ENCODE results near the gene RERGL. TPM values are rescaled to one million over a fixed set of nuclear protein-coding genes. Genes with fewer than 3 reads are reported as not detected.
"Not testable (repeated sequence)": the region's sequence is repeated elsewhere in the genome, so short reads cannot be mapped to it uniquely, and the experiment has no call there.

RERGL gene
- not detected in 2 replicates for total RNA-seq

DNA sequence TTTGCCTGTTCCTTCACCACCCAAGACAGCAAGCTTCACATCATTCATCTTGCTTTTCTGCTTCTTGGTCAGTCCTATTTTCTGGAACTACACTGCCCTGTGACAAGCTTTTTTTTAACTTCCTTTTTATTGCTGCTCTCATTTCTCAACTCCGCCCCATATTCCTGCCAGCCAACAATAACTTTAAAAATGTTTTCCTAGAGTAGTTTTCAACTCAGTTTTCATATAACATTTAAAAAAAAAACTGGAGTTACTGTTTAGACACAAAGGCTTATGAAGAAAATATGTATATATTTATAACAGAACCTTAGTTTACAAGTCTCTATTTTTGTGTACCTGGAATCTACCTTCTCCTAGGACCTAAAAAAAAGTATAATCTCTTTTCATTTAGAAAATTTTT is at the start of gene RERGL:
Gene RERGL, minus strand, starts transcription at position 101 of the 400 bp plus-strand sequence. Its CDS starts 53 bp downstream, at position 48.
- no peak for DNase-seq (ENCODE audit: low read depth, low spot score)

GRCh38 chr12:18139254-18139653 is 49.3 kb upstream of the RERGL start:
- no peak for DNase-seq (ENCODE audit: low read depth, low spot score)

- DNase-seq (ENCODE audit: low read depth, low spot score) = no peak
Observed at GRCh38 chr12:18135509-18135908, 45.5 kb upstream of the RERGL start.

GRCh38 chr12:18135086-18135485 is 45.1 kb upstream of the RERGL start:
- DNase-seq (ENCODE audit: low read depth, low spot score) = no peak

DNA sequence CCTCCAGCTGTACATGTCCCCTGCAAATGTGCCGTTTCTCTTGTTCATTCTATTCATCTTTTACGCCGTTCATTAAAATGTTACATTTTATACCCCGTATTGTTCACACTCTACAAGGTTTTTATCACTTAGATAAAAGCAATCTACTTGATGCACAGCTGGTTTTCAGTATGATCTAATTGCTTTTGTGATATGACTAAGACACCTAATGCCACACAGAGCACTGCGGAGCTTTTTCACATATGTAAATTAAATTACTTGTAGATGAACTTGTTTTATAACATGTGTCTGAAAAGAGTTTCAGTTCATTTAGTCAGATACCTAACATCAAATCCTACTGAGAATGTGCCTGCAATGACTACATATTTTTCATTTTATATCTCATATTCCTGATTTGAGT is 40.9 kb upstream of the RERGL start:
- no peak for DNase-seq (ENCODE audit: low read depth, low spot score)

GRCh38 chr12:18123707-18124106 is 33.7 kb upstream of the RERGL start:
- no peak for DNase-seq (ENCODE audit: low read depth, low spot score)

GRCh38 chr12:18120899-18121298 is 30.9 kb upstream of the RERGL start:
- no peak for DNase-seq (ENCODE audit: low read depth, low spot score)

DNA sequence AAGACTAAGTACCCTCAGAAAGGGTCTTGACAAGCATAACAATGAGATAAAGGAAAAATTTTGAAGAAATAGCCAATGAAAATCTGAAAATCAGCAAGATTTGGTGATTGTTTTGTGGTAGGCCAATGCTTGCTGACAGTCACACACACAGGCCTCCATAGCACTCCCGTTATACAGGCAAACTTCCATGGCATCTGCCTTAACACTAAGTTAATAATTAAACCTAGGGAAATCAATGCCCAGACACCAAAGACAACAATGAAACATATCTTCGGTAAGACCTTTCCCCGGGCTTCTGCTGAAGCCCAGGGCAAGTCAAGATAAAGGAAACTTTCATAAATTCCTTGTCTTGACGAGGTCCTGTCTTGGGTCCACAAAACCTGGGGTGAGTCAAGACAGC is 18.6 kb upstream of the RERGL start:
- no peak for DNase-seq (ENCODE audit: low read depth, low spot score)

GRCh38 chr12:18103624-18104023 is 13.6 kb upstream of the RERGL start:
- DNase-seq (ENCODE audit: low read depth, low spot score) = no peak

DNA sequence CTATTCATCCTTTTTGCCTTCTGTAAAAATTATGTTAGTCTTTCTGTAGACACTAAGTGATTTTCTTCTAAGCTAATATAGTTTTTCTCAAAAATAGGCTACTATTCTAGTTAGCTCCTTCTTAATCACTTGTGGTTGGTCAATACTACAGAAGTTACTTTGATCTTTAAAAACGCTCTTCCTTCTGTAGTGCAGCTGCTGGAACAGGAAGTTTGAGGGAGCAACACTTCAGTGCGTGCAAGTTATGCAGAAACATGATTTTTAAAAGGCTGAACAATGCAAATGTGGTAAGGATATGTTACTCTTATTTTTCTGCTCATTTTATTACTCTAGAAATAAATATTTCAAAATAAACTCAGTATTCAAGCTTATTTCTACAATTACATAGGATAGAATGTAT is 11.1 kb upstream of the RERGL start:
- no peak for DNase-seq (ENCODE audit: low read depth, low spot score)

GRCh38 chr12:18084080-18084479 is 5.9 kb downstream of the RERGL start:
- DNase-seq (ENCODE audit: low read depth, low spot score) = no peak

DNA sequence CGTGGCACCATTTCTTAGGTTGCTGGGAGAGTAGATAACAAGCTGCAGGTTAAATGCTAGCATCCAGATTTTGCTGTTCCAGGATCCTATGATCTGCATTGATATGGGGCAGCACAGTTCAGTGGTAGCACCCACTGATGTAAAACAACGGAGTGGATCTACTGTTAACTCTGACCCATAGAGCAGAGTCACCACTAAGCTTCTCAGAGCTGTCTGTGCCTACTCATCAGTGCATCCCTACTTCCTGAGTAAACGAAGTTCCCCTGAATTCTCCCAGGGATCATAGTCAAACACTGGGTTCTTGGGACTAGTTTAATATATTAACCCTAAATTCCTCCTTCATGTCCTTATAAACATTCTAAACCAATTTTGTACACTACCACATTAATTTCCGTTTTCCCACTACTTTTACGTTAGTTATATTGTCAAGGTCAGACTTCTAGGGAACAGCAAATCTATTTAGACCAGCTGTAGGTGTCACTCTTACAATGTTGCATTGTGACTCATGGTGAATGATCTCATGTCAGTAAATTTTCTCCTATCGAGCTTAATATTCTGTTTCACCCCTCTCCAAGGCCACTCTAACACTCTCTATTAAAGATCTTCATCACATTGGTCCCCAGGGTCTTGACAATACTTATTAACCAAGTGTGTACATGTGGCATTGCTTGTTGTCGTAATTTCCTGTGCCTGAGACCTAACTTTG is 10.3 kb downstream of the RERGL start:
- DNase-seq (ENCODE audit: low read depth, low spot score) = no peak

DNA sequence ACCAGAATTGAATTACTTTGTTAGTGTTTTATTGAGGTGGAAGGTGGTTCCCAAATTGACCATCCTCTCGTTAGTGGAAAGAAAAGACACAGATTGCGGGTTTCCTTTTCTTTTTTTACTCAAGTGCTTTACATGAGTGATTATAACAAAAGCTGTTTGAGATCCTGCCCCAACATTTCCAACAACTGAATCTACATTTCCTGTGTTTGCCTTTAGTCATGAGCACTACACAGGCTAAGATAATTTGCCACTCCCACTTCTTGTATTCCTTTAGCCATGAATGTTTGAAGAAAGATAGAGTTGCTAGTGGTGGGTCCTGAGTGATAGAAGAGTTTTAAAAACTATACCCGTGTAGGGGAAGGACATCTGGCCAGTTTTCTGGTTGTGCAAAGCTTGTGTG is 16.0 kb downstream of the RERGL start:
- no peak for DNase-seq (ENCODE audit: low read depth, low spot score)

- no peak for DNase-seq (ENCODE audit: low read depth, low spot score)
Observed at GRCh38 chr12:18072723-18073122, 17.3 kb downstream of the RERGL start.

GRCh38 chr12:18071336-18071735 is 18.7 kb downstream of the RERGL start:
- no peak for DNase-seq (ENCODE audit: low read depth, low spot score)

- no peak for DNase-seq (ENCODE audit: low read depth, low spot score)
Observed at GRCh38 chr12:18068355-18068754, 21.6 kb downstream of the RERGL start.

GRCh38 chr12:18066666-18067065 is 23.3 kb downstream of the RERGL start:
- DNase-seq (ENCODE audit: low read depth, low spot score) = no peak

DNA sequence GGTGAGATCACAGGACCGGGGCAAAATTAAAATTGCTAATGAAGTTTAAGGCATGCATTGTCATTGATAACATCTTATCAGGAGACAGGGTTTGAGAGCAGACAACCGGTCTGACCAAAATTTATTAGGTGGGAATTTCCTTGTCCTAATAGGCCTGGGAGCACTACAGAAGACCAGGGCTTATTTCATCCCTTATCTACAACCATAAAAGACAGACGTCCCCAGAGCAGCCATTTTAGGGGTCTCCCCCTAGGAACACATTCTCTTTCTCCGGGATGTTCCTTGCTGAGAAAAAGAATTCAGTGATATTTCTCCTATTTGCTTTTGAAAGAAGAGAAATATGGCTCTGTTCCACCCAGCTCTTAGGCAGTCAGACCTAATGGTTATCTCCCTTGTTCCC is 27.1 kb downstream of the RERGL start:
- DNase-seq (ENCODE audit: low read depth, low spot score) = not testable (repeated sequence)

GRCh38 chr12:18057051-18057450 is 32.9 kb downstream of the RERGL start:
- no peak for DNase-seq (ENCODE audit: low read depth, low spot score)

DNA sequence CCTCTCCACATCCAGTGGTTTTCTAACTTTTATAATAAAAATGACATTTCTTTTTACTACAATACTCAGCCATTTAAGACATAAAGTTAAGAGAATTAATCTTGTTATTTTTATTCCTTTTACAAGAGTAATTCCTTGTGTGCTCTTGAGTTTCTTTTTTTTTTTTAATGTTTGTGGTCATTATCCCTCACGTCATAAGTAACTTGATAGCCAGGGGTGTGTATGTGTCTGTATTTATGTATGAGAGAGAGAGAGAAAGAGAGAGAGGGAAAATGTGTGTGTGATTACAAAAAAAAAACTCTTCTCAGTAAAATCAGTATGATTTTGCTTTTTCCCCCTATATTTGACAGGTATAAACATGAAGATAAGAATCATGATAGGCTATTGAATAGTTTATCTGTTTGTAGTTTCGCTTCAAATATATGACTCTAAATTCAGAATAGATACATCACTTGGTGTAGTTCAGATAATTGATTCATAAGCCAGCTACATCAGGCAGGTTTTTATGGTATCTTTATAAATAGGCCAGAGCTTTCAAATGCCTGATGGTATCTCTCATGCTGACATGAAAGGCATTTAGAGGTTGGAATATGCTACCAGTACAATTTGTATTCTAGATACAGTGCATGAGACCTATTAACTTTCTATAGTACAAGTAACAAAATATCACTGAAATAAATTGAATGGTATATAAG is 34.9 kb downstream of the RERGL start:
- no peak for DNase-seq (ENCODE audit: low read depth, low spot score)

DNA sequence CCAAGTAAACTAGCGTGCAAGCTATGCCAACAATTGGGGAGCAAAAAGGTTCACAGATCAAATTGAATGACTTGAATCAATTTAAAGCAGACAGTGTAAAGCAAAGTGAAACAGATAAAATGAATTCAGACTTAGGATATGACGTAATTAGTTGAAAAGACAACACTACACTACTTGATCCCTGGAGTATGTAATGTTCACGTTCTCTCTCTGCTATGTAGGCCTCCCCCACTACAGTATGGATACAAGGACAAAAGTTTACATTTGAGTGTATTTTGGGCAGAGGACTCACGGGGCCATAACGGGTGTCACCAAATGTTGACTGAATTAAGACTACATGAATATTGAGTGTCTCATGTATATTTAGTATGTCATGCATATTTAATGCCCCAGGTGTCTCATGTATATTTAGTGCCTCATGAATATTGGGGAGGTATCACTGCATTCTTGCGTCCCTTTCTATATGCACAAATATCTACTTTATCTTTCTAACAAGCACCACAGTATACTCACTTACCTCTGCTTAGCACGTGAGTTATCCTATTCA is 44.5 kb downstream of the RERGL start:
- no peak for DNase-seq (ENCODE audit: low read depth, low spot score)

DNA sequence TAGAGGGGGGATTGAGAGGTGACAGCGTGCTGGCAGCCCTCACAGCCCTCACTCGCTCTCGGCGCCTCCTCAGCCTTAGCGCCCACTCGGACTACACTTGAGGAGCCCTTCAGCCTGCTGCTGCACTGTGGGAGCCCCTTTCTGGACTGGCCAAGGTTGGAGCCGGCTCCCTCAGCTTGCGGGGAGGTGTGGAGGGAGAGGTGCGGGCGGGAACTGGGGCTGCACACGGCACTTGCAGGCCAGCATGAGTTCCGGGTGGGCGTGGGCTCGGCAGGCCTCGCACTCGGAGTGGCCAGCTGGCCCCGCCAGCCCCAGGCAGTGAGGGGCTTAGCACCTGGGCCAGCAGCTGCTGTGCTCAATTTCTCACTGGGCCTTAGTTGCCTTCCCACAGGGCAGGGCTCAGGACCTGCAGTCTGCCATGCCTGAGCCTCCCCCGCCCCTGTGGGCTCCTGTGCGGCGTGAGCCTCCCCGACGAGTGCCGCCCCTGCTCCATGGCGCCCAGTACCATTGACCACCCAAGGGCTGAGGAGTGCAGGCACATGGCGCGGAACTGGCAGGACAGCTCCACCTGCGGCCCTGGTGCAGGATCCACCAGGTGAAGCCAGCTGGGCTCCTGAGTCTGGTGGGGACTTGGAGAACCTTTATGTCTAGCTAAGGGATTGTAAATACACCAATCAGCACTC is 49.8 kb downstream of the RERGL start:
- DNase-seq (ENCODE audit: low read depth, low spot score) = not testable (repeated sequence)

Data from pulmonary artery endothelial cell (primary cell).